Fibroblast of lung (primary cell): ENCODE data around the gene MAGI2.

Experiments
- CTCF ChIP-seq, 2 donors: IDR thresholded peaks in 1 of 2; conservative IDR thresholded peaks in 1 of 2; 1 replicate in 1 of 2; 2 replicates in 1 of 2; pipeline ENCODE4 v1.5.1; 2011 to 2012; ENCODE audit warnings: low read length in 2 of 2, control low read depth in 1 of 2, inconsistent platforms in 1 of 2, low read depth in 1 of 2, mild to moderate bottlenecking in 1 of 2
- EZH2 ChIP-seq: IDR thresholded peaks from 2 replicates; pipeline ENCODE4 v1.5.1; 2012; ENCODE audit warnings: low read length, control low read depth, mild to moderate bottlenecking; ENCODE audit errors: missing control alignments

- no peak for TF ChIP-seq CTCF (conservative IDR thresholded peaks at IDR 0.05 in 1 of 2, IDR thresholded peaks at IDR 0.05 in 1 of 2; ENCODE audit: low read depth in 1 of 2, low read length in 2 of 2)
- TF ChIP-seq EZH2 = no peak
Observed at GRCh38 chr7:78279457-78279856, 1174.0 kb downstream of the MAGI2 start.
